ENCODE results near the gene PDE8B. TPM values are rescaled to one million over a fixed set of nuclear protein-coding genes. Genes with fewer than 3 reads are reported as not detected.
A peak's percentile ranks its signal among the peaks of the same experiment; 100 is the strongest.
"Not testable (repeated sequence)": the region's sequence is repeated elsewhere in the genome, so short reads cannot be mapped to it uniquely, and the experiment has no call there.

PDE8B gene
- total RNA-seq, 1 experiment from 2014 or later: 0.19 TPM

DNA sequence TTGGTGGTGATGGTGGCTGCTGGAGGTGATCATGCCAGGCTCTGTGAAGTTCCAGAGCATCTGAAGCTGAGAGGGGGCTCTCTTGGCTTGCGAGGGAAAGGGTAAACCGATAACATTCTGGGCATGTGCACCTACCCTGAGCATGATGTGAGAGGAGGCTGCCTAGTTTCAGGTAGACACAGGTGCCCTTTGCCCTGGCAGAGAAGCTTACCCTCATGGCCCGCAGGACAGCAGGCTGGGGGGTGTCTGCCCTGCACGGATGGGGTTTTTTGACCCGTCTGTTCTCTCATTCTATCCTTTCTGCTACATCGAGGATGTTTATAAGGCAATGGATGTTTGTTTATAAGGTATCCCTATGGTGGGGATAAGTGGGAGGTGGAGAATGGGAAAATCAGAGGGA lies 148.8 kb downstream of the PDE8B start:
- no peak for DNase-seq (ENCODE audit: low spot score)

DNA sequence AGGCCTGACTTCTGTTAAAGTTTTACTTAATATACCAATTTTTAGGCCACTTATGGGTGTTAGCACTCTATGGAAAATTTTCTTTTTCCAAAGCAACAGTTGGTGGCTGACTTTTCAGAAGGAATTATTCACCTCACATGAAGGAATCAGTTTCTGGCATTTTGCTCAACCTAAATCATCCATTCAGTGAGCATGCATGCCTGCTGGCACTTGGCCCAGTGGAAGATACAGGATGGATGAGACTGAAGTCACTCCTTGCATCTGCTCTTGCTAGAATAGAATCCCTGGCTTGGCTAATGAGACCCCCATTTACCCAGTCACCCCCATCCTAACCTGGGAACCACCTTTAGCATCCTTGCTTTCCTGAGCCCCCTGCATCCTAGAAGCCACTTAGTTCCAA lies 149.9 kb downstream of the PDE8B start:
- no peak for DNase-seq (ENCODE audit: low spot score)

DNA sequence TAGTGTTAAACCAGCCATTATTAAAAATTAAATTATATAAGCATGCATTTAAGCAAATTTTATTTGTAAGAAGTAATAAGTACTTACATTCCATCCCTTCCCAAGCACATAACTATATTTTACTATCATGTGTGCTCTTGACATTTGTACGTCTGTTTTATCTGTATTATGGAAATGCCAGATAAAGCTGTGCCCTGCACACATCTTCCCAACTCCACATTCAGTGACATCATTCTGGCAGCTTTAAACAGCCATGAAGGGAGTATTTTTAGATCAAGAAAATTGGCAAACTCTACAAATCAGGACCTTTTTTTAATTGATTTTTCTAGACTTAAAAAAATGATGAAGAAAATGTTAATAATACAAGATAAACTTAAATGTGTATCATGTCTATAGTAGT lies 150.5 kb downstream of the PDE8B start:
- no peak for DNase-seq (ENCODE audit: low spot score)

DNA sequence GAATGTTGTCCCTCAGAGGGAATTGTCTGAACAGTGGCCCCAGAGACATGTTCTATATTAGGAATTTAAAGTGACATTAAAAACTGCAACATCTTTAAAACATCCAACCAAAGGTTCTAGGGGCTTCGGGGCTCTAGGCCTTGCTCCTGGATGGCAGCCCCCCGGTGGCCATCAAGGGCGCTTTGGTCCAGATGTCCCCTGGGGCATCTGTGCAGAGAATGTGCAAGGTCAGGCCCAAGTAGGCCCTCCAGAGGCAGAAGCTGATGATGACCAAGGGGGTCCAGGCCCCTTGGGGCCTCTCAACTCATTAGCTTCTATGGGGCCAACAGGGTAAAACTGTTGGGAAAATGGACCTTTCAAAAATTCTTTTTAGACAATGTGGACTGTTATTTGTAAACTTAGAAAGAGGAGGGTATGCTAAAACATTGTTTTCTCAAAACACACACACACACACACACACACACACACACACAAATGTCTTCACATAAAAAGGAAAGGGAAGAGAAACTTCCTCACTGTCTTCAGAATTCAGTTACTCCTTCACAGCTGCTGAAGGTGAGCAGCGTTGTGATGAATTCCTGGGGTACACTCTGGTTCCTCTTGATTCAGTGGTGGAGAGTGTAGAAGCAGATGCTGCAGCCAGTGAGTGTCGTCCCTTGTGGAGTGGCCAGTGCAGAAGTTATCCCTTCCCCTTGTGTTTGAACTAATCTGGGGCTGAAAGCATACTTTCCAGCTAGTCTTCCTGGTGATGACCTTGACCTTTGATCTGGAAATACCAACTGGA lies 156.4 kb downstream of the PDE8B start:
- DNase-seq (ENCODE audit: low spot score): no peak

DNA sequence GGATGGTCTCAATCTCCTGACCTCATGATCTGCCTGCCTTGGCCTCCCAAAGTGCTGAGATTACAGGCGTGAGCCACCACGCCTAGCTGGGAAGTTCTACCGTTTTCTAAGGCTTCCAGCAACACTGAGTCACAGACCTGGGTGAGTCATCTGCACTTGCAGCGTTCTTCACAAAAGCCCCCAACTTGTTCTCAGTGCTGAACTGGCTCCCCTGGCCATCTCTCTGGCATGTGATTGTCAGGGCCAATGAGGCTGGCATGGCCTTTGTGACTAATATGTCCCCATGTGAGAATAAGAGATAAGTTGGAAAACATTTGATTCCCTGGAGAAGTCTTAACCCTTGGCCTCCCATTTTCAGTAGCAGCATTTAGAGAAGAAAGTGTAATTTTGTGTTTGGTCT lies 157.3 kb downstream of the PDE8B start:
- no peak for DNase-seq (ENCODE audit: low spot score)

DNA sequence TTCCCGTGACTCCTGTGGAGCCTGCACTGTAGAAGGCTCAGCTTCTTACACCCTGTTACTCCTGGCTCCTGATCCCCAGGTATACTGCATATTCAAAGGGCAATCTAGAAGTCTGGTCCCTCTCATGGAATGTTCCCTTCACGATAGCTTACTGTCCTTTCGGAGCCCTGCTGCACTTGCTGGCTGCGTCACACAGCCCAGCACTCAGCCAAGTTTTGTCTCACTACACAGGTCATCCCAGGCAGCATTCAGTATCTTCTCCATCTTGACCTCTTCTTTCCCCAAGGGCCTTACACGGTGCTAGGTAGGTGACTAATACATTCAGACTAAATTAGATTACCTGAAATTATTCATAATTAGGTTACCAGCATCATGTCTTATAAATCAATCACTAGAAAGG lies 157.9 kb downstream of the PDE8B start:
- DNase-seq (ENCODE audit: low spot score): no peak

DNA sequence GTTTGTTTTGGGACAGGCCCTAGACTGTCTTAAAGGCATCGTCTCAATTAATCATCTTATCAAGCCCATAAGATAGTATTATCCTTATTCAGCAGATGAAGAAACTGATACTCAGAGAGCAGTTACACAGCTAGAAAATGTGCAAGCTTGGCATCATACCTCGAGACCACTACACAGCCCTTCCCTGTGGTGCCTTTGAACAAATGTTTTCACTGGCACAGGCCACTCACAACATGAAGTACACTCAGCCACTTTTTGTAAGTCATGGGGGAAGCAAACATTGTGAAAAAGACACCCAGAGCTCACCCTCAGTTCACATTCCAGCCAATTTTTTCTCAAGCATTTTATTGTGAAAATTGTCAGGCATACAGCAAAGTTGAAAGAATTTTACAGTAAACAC lies 159.1 kb downstream of the PDE8B start:
- no peak for DNase-seq (ENCODE audit: low spot score)

DNA sequence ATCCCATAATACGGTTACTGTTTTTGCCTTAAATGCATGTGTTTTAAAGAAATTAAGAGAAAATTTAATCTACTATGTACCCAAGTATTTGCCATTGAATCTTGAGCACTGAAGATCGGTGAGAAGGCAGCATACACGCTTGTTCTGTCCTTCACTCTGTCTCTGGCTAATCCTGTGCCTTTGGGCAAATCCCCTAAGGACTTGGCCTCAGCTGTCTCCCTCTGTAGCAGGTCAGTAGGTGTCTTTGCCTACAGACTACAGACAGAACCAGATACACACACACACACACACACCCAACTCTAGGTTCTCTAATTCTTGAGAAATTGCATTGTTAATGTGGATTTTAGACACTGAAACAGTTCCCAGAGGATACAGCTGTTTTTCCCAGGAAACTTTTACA lies 164.2 kb downstream of the PDE8B start:
- no peak for DNase-seq (ENCODE audit: low spot score)

DNA sequence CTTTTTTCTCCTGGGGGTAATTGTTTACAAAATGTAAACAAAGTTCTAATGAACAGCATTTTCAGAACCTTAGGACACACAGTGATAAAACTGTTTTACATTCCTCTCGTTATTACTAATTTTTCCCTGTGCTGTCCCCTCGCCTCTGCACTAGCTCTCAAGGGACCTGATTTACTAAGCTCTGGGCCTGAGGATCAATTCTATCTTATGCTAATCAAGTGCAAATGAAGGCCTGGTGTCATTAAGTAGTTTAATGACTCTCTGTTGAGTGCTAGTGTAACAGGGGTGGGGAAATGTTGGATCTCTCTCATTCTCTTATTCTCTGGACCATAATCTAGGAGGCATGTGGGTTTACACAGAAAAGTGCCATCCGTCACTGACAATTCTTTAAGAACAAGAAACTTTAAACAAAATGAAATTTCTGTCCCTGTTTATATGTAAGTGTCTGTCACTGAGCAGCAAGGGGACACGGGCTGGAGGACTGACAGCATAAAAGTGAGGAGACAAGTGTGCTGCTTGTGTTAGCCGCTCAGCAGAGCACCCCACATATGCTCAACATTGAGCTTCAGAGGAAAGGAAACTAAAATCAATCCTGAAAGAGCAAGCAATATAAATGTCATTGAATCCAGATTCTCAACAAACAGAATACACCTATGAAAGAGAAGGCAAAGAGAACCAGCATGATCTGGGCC lies 166.3 kb downstream of the PDE8B start:
- no peak for DNase-seq (ENCODE audit: low spot score)

DNA sequence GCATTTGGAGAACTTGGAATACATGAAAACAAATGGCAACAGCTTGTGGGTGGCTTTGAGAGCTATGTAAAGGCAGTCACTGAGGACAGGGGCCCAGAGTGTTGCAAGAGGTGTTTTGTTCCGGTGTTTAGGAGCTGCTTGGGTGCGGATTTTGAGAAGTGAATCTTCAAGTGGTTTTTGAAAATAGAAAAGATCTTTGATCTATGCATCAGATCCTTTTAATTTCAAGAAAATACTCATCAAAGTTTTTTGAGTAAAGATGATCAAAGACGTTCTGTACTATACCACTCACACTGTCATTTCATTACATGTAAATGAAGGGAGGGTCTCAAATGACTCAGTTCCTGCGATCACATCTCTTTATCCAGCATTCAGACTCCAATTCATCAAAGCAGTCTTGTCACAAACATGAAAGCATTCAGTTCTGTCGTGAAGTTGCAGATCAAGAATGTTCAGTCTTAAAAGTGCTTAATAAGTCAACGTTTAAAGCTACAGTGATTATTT lies 169.1 kb downstream of the PDE8B start:
- DNase-seq (ENCODE audit: low spot score): no peak

DNA sequence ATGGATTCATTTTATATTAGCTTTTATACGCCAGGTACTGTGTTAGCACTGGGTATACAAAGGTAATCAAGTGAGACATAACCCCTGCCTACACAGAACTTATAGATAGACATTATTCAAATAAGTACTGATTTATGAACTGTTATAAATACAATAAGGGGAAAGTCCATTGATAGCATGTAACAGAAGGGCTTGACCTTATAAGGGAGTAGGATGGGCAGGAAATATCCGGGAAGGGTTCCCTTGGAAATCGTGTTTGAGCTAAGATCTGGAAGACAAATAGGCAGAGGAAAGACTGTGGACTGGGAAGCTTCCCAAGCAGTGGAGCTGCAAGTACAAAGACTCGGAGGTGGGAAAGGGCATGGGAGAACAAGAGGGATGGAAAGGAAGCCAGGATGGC lies 170.2 kb downstream of the PDE8B start:
- no peak for DNase-seq (ENCODE audit: low spot score)

DNA sequence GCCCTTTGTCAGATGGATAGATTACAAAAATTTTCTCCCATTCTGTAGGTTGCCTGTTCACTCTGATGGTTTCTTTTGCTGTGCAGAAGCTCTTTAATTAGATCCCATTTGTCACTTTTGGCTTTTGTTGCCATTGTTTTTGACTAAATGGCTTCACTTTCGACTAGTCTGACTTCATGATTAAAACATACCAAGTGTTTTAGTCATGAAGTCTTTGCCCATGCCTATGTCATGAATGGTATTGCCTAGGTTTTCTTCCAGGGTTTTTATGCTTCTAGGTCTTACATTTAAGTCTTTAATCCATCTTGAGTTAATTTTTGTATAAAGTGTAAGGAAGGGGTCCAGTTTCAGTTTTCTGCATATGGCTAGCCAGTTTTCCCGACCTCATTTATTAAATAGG lies 172.9 kb downstream of the PDE8B start:
- DNase-seq (ENCODE audit: low spot score): not testable (repeated sequence)

DNA sequence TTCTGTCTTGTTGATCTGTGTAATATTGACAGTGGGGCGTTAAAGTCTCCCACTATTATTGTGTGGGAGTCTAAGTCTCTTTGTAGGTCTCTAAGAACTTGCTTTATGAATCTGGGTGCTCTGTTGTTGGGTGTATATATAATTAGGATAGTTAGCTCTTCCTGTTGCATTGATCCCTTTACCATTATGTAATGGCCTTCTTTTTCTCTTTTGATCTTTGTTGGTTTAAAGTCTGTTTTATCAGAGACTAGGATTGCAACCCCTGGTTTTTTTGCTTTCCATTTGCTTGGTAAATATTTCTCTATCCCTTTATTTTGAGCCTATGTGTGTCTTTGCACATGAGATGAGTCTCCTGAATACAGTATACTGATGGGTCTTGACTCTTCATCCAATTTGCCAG lies 175.9 kb downstream of the PDE8B start:
- DNase-seq (ENCODE audit: low spot score): not testable (repeated sequence)

DNA sequence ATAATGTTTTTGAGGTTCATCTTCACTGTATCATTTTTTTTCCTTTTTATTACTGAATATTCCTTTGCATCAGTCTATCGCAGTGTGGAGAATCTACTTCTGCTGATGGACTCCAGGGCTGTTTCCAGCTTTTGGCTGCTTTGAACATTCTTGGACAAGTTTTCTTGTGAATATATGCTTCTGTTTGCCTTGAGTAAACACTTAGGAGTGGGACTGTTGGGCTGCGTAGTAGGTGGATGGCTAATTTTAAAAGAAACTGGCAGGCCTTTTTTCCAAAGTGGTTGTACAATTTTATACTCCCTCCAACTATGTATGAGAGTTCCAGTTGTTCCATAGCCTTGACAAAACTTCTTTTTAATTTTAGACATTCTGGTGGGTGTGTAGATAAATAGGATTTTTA lies 179.3 kb downstream of the PDE8B start:
- DNase-seq (ENCODE audit: low spot score): no peak

DNA sequence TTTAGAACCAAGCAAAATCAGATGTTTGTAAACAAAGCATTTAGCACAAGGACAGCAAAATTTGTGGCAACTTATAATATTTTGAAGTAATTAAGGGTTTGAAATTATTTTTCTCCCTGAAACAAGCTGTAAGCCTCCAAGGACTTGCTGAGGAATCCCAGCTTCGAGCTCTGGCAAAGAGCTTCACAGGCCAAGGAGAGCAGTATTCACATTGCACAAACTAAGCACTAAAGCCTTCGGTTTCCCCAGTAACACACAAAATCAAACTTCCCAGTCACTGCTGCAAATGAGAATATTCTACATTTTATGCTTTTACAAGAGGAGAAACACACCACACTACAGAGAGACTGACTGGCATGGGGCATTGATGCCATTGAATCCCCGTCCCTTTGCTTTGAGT lies 179.7 kb downstream of the PDE8B start:
- DNase-seq (ENCODE audit: low spot score): no peak

DNA sequence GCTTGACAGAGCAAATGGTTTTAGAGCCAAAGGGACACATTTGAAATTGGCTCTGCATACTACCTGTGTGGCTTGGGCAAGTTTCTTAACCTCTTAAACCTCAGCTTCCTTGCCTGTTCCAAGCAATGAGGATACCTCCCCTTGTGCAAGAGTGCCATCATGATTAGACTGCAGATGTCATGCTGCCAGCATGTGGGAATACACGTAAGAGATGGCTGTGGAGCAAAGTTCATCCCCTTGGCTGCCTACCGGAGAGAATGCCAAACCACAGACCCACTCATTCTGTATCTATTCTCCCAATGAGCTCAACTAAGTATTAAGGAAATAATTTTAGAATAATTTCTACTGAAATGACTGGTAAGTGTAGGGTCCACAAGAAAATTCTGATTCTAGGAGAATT lies 180.3 kb downstream of the PDE8B start:
- DNase-seq (ENCODE audit: low spot score): peak; percentile 32

DNA sequence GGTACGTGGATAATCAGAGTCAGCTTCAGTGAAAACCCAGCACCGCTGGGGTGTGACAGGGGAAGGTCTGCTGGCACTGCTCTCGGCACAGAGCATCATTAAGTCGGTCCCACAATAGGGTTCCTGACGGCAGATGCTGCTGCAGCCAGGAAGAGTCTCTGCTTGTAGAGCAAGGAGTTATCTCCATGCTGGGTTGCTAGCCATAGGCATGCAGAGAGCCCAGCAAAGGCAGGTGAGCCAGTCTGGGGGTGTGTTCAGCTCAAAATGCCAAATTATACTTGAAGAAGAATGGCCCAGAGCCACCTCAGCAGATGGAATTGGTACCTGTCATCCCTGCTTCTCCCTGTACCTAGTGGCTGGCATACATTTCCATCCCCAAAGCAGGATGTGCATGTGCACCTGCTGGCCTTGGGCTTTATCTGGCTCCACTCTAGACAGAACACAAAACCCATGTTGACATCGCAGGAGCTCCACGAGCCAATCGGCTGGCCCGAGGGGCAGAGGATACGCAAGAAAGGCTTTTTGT lies 180.8 kb downstream of the PDE8B start:
- DNase-seq (ENCODE audit: low spot score): no peak

DNA sequence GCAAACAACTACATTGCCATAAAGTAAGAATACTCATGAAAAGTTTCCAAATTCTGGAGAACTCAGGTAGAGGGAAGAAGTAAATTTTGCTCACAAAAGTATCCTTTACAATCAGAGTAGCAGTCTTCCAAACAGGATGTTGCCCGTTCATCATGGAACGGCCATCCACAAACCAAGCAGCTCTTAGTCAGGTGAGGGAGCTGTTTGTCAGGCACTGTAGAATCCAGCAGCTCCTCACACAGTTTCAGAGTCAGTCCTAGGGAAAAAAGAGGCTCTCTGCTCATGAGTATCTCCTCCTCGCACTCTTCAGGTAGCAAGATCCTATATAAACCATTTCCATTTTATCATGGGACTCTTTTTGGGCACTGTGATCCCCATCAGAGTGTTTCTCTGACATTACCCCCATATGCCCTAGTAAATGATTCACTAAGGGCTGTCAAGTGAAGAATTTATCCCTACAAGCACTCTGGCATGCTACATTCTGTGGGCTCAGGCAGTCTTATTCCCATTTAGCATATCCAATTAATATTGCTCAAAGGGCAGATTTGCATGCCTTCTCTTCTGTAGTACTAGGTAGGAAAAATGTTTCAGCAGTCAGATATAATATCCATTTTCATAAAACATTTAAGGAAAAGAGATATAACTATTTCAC lies 183.7 kb downstream of the PDE8B start:
- DNase-seq (ENCODE audit: low spot score): no peak

DNA sequence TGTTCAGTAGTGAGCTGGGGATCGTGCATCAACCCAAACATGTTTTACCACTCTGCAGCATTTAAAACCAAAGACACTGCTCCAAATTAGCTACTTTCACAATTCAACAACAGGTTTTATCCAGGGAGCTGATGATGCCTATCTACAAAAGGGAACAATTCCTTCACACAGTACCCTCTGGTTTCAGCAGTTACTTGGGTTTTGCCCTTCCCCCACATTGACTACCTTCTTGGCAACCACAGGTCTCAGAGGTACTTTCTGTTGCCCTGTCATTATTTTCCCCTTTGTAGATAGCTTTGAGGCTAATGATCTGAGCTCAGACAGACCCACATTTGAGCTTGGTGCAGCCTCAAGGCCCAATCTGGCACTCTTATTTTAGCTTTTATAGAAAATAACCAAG lies 185.5 kb downstream of the PDE8B start:
- DNase-seq (ENCODE audit: low spot score): no peak

DNA sequence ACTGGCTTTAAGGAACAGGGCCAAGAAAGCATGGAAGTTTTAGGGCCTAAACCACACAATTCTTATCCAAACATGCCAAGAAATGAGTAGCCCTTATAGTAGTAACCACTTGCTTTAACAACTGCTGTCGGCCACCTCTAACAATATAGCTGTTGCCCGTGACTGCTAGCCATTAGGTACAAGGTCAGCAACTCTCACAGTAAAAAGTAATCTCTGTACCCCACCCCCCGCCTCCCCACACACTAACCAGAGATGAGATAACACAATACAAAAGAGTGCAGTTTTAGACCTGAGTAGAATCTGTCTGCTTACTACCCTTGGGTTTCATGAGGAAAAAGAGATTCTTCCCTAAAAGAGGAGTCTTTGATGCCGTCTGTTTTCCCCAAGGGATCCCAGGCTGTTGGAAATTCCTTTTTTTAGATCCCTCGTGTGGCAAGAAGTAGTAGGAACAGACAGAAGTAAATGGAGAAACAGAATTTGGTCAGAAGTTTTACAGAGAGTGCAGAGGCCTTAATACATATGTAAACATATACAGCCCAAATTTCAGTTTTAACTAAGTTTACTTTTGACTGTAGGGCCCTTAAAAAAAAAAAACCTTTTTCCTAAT lies 187.3 kb downstream of the PDE8B start:
- no peak for DNase-seq (ENCODE audit: low spot score)

DNA sequence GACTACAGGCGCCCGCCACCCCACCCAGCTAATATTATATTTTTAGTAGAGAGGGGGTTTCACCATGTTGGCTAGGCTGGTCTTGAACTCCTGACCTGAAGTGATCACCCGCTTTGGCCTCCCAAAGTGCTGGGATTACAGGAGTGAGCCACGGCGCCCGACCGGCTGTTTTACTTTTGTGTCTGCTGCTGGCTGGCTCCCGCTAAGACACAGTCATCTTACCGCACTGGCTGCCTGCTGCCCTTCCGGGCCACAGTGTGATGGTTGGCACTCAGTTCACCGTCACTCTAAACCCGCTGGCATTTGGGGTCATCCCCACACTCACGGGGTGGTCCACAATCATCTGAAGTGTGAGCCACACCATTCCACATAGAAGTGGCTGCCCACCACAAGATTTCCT lies 188.0 kb downstream of the PDE8B start:
- no peak for DNase-seq (ENCODE audit: low spot score)

DNA sequence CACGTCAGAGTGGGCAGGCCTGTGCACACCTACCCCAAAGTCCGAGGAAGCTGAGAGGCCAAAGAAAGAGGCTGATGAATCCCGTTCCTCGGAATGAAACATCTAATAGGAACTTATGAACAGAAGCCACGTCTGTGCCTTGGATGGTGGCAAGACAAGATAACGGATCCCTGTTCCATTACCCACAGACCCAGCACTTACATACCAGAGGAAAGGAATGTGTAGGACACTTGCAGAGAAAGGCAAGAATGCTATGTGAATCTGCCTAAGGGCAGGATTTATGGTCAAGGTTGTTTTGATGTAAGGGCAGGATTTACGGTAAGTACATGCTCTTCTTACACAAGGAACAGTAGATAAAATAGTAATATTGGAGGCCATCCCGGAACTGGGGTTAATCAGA lies 188.4 kb downstream of the PDE8B start:
- no peak for DNase-seq (ENCODE audit: low spot score)

Measured in H4 (cell line).